K562 (cell line): ENCODE data around the gene NR1D1. TPM values are rescaled to one million over a fixed set of nuclear protein-coding genes. Genes with fewer than 3 reads are reported as not detected.

Source experiments
- COPS2 ChIP-seq: fragments of 450-650 bp; conservative IDR thresholded peaks from 2 replicates; pipeline ENCODE4 v1.6.1; 2016; ENCODE audit warnings: mild to moderate bottlenecking, moderate library complexity
- DPF2 ChIP-seq: fragments of 450-650 bp; IDR thresholded peaks from 2 replicates; pipeline ENCODE4 v1.6.1; 2016
- ELF4 ChIP-seq: fragments of 450-650 bp; formaldehyde crosslinking; IDR thresholded peaks from 2 replicates; pipeline ENCODE4 v1.4.0; 2022; ENCODE audit warnings: missing genetic modification characterization
- EP300 ChIP-seq: IDR thresholded peaks from 2 replicates; pipeline ENCODE4 v1.6.1; 2012; ENCODE audit warnings: low read length, improper control_type of control experiment
- HDAC2 ChIP-seq: fragments of 450-650 bp; IDR thresholded peaks from 2 replicates; pipeline ENCODE4 v1.6.1; 2016; ENCODE audit warnings: mild to moderate bottlenecking
- KLF6 ChIP-seq: fragments of 250-450 bp; sonication (Bioruptor Pico); IDR thresholded peaks from 2 replicates; pipeline ENCODE4 v1.4.0; 2020; ENCODE audit warnings: mild to moderate bottlenecking, moderate library complexity, borderline replicate concordance
- MCM2 ChIP-seq: fragments of 450-650 bp; IDR thresholded peaks from 2 replicates; pipeline ENCODE4 v1.6.1; 2017; ENCODE audit warnings: low read depth, mild to moderate bottlenecking
- MCM5 ChIP-seq: fragments of 450-650 bp; IDR thresholded peaks from 2 replicates; pipeline ENCODE4 v1.6.1; 2016; ENCODE audit warnings: low read depth
- NBN ChIP-seq: fragments of 450-650 bp; IDR thresholded peaks from 2 replicates; pipeline ENCODE4 v1.6.1; 2016; ENCODE audit warnings: low read depth, mild to moderate bottlenecking
- NFE2 ChIP-seq: IDR thresholded peaks from 2 replicates; pipeline ENCODE4 v1.6.1; 2014; ENCODE audit warnings: antibody characterized with exemption, low read depth
- RBM22 ChIP-seq: fragments of 200-400 bp; formaldehyde crosslinking; IDR thresholded peaks from 2 replicates; pipeline ENCODE4 v1.6.1; 2018; ENCODE audit warnings: low read length, low read depth; ENCODE audit not compliant: poor library complexity, severe bottlenecking
- TRIM28 ChIP-seq: fragments of 450-650 bp; IDR thresholded peaks from 2 replicates; pipeline ENCODE4 v1.6.1; 2017
- ZBED1 ChIP-seq: IDR thresholded peaks from 2 replicates; pipeline ENCODE4 v1.6.1; 2014
- ZNF347 ChIP-seq: fragments of 450-650 bp; formaldehyde crosslinking; IDR thresholded peaks from 2 replicates; pipeline ENCODE4 v1.4.0; 2020; ENCODE audit warnings: low read depth, mild to moderate bottlenecking, moderate library complexity
- ZNF384 ChIP-seq: IDR thresholded peaks from 2 replicates; pipeline ENCODE4 v1.6.1; 2012; ENCODE audit warnings: low read depth, low read length, improper control_type of control experiment
- ZNF79 ChIP-seq: fragments of 250-450 bp; sonication (Bioruptor Pico); IDR thresholded peaks from 2 replicates; pipeline ENCODE4 v1.4.0; 2020; ENCODE audit warnings: low read depth, mild to moderate bottlenecking, moderate library complexity
- polyA plus RNA-seq, 8 experiments: library from polyadenylated mRNA; depleted of rRNA in 4 of 8; stranded (reverse) in 5 of 8; unstranded in 3 of 8; fragments of >200 nt; fragmentation: Nextera tagmentation in 2 of 8; fragmentation: Illumina TruSeq in 1 of 8; extraction: Ambion mirVana in 2 of 8; extraction: Trizol in 1 of 8; gene quantifications; 2 replicates each; pipeline versions ENCODE4 v1.2.1 to v1.2.3, GENCODE V29; 2011 to 2014; ENCODE audit warnings: inconsistent platforms in 1 of 8, missing spikeins in 1 of 8
- total RNA-seq, 7 experiments: library from RNA; depleted of rRNA in 6 of 7; stranded (reverse); fragments of >200 nt in 6 of 7; fragmentation: Illumina TruSeq in 2 of 7; extraction: Trizol in 2 of 7; gene quantifications; 2 replicates each; pipeline versions ENCODE4 v1.2.1 to v1.2.3, GENCODE V29; 2011 to 2021; ENCODE audit warnings: low replicate concordance in 1 of 7
- TF ChIP-seq, protein P1 (sequence below), 2 experiments: fragments of 450-650 bp in 1 of 2; sonication (generic) in 1 of 2; formaldehyde crosslinking in 1 of 2; IDR thresholded peaks; 2 replicates each; pipeline versions ENCODE4 v1.7.1 to v1.9.0; 2016 to 2022; ENCODE audit warnings: inconsistent platforms in 1 of 2, mild to moderate bottlenecking in 1 of 2, missing genetic modification reagents in 1 of 2
- TF ChIP-seq, protein P2 (sequence below): fragments of 250-450 bp; sonication (Bioruptor Pico); IDR thresholded peaks from 2 replicates; pipeline ENCODE4 v1.5.0; 2021
- TF ChIP-seq, protein P3 (sequence below): fragments of 250-450 bp; sonication (Bioruptor Pico); IDR thresholded peaks from 2 replicates; pipeline ENCODE4 v1.8.0; 2021; ENCODE audit warnings: borderline replicate concordance, mild to moderate bottlenecking, moderate library complexity; ENCODE audit not compliant: poor library complexity, severe bottlenecking

NR1D1 gene
- total and polyA plus RNA-seq, 9 of the 15 experiments (the other 6 are each of a cell fraction or from before 2014, with no cell fraction given), result 0.25 to 7.7 (median 0.65) TPM

DNA sequence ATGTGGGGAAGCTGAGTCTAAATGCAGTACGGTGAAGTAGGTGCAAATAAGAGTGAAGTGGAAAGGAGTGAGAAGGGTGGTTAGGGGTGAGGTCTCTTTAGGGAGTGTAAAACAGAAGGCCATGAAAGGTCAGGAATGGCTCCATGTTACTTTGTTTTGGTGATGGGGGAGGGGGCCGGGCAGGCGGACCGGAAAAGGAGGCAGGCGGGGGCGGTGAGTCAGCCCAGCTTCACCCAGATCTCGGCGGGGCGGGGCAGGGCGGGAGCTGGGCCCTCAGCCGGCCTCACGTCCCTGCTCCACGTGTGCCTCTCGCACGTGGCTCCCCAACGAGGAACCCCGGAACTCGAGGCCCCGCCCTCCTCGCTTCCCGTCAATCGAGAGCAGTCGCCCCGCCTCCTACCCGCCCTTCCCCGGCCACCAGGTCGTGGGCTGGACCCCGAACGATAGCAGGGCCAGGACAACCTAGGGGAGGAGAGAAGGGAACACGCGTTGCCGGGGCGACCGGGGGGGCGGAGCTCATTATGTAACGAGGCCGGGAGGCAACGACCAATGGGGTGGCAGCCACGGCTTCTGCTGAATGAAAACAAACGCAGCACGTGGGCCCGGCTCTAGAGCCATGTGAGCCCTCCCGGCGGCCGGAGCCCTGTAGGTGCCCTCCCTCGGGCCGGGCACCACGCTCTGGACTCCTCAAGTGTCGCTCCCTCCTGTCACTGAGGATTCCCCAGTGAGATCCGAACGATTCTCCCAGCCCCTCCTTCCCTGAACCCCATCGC, 1.4 kb downstream of the NR1D1 start (continued):
- TF ChIP-seq, protein P1, sequence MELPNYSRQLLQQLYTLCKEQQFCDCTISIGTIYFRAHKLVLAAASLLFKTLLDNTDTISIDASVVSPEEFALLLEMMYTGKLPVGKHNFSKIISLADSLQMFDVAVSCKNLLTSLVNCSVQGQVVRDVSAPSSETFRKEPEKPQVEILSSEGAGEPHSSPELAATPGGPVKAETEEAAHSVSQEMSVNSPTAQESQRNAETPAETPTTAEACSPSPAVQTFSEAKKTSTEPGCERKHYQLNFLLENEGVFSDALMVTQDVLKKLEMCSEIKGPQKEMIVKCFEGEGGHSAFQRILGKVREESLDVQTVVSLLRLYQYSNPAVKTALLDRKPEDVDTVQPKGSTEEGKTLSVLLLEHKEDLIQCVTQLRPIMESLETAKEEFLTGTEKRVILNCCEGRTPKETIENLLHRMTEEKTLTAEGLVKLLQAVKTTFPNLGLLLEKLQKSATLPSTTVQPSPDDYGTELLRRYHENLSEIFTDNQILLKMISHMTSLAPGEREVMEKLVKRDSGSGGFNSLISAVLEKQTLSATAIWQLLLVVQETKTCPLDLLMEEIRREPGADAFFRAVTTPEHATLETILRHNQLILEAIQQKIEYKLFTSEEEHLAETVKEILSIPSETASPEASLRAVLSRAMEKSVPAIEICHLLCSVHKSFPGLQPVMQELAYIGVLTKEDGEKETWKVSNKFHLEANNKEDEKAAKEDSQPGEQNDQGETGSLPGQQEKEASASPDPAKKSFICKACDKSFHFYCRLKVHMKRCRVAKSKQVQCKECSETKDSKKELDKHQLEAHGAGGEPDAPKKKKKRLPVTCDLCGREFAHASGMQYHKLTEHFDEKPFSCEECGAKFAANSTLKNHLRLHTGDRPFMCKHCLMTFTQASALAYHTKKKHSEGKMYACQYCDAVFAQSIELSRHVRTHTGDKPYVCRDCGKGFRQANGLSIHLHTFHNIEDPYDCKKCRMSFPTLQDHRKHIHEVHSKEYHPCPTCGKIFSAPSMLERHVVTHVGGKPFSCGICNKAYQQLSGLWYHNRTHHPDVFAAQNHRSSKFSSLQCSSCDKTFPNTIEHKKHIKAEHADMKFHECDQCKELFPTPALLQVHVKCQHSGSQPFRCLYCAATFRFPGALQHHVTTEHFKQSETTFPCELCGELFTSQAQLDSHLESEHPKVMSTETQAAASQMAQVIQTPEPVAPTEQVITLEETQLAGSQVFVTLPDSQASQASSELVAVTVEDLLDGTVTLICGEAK (IDR thresholded peaks at IDR 0.05), result peak; percentile 66
- TF ChIP-seq, protein P1 (CRISPR knock-in tag; IDR thresholded peaks at IDR 0.05), result no peak
- TF ChIP-seq ZNF384 (no peak), NFE2 (peak; percentile 61), MCM5 (peak; percentile 64; the same call in 1 of the 2 replicates), DPF2 (peak; percentile 86), ZNF79 (CRISPR knock-in tag) (no peak), ELF4 (CRISPR knock-in tag) (peak; percentile 87), TRIM28 (peak; percentile 7; the same call in 1 of the 2 replicates), EP300 (peak; percentile 68), HDAC2 (peak; percentile 58; the same call in 1 of the 2 replicates), ZNF347 (no peak), RBM22 (peak; percentile 96), ZBED1 (peak; percentile 67; the same call in 1 of the 2 replicates), KLF6 (CRISPR knock-in tag) (peak; percentile 50; the same call in 1 of the 2 replicates), MCM2 (no peak), COPS2 (no peak), NBN (peak; percentile 90; the same call in 1 of the 2 replicates)
- TF ChIP-seq, protein P2, sequence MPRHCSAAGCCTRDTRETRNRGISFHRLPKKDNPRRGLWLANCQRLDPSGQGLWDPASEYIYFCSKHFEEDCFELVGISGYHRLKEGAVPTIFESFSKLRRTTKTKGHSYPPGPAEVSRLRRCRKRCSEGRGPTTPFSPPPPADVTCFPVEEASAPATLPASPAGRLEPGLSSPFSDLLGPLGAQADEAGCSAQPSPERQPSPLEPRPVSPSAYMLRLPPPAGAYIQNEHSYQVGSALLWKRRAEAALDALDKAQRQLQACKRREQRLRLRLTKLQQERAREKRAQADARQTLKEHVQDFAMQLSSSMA (CRISPR knock-in tag), result no peak
- TF ChIP-seq, protein P3, sequence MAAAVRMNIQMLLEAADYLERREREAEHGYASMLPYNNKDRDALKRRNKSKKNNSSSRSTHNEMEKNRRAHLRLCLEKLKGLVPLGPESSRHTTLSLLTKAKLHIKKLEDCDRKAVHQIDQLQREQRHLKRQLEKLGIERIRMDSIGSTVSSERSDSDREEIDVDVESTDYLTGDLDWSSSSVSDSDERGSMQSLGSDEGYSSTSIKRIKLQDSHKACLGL, result peak; percentile 93
